Mononuclear cell (primary cell): ENCODE measurements around the gene DIPK1A. TPM values are rescaled to one million over a fixed set of nuclear protein-coding genes. Genes with fewer than 3 reads are reported as not detected.
"Not testable (repeated sequence)": the region's sequence is repeated elsewhere in the genome, so short reads cannot be mapped to it uniquely, and the experiment has no call there.

Experiments
- H3K27me3 ChIP-seq: 2 replicates; pipeline ENCODE4 v1.6.0; 2011; ENCODE audit warnings: low read length, control low read depth; ENCODE audit not compliant: insufficient read depth
- H3K4me1 ChIP-seq: 2 replicates; pipeline ENCODE4 v1.5.1; 2011; ENCODE audit warnings: mild to moderate bottlenecking, low read length, control low read depth; ENCODE audit not compliant: insufficient read depth
- H3K4me3 ChIP-seq: 2 replicates; pipeline ENCODE4 v1.5.1; 2011; ENCODE audit warnings: mild to moderate bottlenecking, low read length, moderate library complexity
- H3K9me3 ChIP-seq: 2 replicates; pipeline ENCODE4 v1.5.1; 2011; ENCODE audit warnings: low read depth, mild to moderate bottlenecking, control low read depth, low read length
- total RNA-seq: library from RNA; depleted of rRNA; stranded (reverse); fragments of >200 nt; gene quantifications from one replicate; pipeline ENCODE4 v1.2.3, GENCODE V29; 2012

Gene DIPK1A
- total RNA-seq, 1 donor, result 6.8 TPM

DNA sequence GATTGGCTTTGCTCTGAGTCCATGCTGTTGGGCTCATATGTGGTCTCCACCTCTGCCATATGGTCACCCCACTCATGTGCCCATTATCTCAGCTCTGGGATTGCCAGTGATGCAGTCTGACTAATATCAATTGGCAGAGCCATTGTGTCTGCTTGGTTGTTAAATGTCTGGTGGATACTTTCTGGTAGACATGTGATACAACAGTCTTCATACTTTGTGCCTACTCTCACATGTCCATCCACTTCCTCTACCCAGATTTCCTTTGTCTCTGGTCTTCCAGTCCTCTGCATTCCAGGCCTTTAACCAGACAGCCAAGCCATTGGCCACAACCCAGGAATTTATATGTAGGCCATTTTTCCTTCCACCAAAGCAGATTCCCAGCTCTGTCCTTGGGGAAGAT is 30.8 kb upstream of the DIPK1A start:
- Histone ChIP-seq H3K4me3 (no peak overlapping the region), H3K4me1 (peaks cover 41% of the 10 kb centered on the region), H3K9me3 (no peaks in the 10 kb centered on the region), H3K27me3 (no peaks in the 10 kb centered on the region)

DNA sequence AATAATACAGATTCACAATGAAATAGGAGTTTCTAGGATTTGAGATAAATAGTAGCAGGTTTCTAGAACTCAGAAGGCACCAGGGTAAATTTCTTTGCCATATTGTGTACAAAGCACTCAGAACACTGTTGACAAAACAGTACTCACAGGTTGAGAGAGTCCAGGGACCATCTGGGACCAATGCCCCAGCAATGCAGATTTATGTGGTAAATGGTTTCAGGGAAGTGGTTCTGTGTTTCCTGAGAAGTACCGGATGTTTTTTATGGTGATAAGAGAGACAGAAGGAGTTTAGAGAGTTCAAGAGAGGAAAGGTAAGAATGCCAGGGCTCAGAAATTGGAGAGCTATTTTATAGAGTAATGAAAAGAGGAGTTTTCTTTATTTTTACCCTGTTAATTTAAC is 29.6 kb upstream of the DIPK1A start:
- H3K27me3 ChIP-seq, result no peaks in the 10 kb centered on the region
- H3K4me1 ChIP-seq, result peaks cover 41% of the 10 kb centered on the region
- no peak overlapping the region for H3K4me3 ChIP-seq
- H3K9me3 ChIP-seq, result no peaks in the 10 kb centered on the region

DNA sequence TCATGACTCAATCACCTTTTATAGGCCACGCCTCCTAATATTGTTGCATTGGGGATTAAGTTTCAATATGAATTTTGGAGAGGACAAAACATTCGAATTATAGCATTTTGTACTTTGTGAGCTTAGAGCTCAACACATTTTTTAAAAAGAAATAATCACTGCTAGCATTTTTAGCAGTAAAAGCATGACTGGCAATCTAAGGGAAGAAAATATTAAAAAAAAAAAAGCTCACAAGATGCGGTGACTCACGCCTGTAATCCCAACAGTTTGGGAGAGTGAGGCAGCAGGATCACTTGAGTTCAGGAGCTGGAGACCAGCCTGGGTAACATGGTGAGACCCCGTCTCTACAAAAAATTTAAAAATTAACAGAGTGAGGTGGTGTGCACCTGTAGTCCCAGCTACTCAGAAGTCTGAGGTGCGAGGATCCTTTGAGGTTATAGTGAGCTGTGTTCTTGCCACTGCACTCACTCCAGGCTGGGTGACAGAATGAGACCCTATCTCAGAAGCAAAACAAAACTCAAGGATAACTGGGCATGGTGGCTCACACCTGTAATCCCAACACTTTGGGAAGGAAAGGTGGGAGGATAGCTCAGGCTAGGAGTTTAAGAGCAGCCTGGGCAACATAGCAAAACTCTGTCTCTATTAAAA is 28.8 kb upstream of the DIPK1A start:
- H3K4me1 ChIP-seq, result peaks cover 41% of the 10 kb centered on the region
- no peaks in the 10 kb centered on the region for H3K9me3 ChIP-seq
- no peak overlapping the region for H3K4me3 ChIP-seq
- H3K27me3 ChIP-seq, result no peaks in the 10 kb centered on the region

DNA sequence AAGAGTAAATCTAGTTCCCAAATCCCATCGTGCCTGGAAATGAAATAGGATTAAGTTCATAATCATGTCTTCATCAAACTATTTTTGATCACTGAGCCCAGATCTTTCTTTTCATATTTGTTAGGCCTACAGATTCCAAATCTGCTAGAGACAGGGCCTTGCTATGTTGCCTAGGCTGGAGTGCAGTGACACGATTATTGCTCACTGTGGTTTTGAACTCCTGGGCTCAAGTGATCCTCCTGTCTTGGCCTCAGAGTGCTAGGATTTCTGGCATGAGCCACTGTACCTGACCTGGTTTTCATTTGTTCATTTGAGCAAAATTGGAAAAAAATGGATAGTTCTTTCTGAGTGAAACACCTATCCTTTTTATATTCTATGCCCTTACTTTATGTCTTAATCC is 28.0 kb upstream of the DIPK1A start:
- Histone ChIP-seq H3K4me1 (peaks cover 41% of the 10 kb centered on the region), H3K27me3 (no peaks in the 10 kb centered on the region), H3K4me3 (no peak overlapping the region), H3K9me3 (no peaks in the 10 kb centered on the region)

DNA sequence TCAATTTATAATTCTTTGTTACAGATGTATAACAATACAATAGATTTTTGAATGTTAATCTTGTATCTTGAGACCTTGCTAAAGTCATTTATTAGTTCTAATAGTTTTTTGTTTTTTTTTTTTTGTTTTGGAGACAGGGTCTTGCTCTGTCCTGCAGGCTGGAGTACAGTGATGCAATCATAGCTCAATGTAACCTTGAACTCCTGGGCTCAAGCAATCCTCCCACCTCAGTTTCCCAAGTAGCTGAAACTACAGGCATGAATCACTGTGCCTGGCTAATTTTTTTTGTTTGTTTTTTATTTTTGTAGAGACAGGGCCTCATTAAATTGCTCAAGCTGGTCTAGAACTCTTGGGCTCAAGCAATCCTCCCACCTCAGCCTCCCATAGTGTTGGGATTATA is 26.2 kb upstream of the DIPK1A start:
- H3K27me3 ChIP-seq, result no peaks in the 10 kb centered on the region
- H3K4me1 ChIP-seq, result peaks cover 35% of the 10 kb centered on the region
- no peaks in the 10 kb centered on the region for H3K9me3 ChIP-seq
- no peak overlapping the region for H3K4me3 ChIP-seq

DNA sequence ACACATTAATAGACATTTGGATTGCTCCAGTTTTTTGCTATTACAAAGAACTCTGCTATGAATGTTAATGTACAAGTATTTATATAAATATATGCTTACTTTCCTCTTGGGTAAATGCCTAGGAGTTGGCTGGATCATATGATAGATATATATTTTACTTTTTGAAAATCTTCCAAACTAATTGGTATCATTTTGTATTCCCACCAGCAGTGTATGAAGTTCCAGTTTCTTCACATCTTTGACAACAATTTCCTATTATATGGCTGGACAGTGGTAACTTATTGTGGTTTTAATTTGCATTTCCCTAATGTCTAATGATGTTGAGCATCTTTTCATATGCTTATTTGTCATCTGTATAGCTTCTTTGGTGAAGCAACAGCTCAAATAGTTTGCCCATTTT is 23.8 kb upstream of the DIPK1A start:
- H3K4me3 ChIP-seq, result no peak overlapping the region
- peaks cover 32% of the 10 kb centered on the region for H3K4me1 ChIP-seq
- no peaks in the 10 kb centered on the region for H3K9me3 ChIP-seq
- H3K27me3 ChIP-seq, result no peaks in the 10 kb centered on the region

DNA sequence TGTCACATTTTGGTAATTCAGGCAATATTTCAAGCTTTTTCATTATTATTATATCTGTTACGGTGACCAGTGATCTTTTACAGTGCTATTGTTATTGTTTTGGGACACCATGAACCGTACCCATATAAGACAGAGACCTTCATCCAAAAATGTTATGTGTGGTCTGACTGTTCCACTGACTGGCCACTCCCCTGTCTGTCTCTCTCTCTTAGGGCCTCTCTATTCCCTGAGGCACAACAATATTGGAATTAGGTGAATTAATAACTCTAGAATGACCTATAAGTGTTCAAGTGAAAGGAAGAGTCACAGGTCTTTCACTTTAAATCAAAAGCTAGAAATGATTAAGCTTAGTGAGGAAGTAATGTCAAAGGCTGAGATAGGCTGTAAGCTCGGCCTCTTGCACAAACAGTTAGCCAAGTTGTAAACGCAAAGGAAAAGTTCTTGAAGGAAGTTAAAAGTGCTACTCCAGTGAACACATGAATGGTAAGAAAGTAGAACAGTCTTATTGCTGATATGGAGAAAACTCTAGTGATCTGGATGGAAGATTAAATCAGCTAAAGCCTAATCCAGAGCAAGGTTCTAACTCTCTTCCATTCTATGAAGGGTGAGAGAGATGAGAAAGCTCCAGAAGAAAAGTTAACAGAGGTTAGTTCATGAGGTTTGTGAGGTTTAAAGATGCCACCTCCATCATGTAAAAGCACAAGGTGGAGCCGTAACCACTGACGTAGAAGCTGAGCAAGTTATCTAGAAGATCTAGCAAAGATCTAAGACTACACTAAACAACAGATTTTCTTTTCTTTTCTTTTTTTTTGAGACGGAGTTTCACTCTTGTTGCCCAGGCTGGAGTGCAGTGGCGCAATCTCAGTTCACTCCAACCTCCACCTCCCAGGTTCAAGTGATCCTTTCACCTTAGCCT is 19.7 kb upstream of the DIPK1A start:
- Histone ChIP-seq H3K4me3 (no peak overlapping the region), H3K9me3 (no peaks in the 10 kb centered on the region), H3K27me3 (no peaks in the 10 kb centered on the region), H3K4me1 (peaks cover 43% of the 10 kb centered on the region)

DNA sequence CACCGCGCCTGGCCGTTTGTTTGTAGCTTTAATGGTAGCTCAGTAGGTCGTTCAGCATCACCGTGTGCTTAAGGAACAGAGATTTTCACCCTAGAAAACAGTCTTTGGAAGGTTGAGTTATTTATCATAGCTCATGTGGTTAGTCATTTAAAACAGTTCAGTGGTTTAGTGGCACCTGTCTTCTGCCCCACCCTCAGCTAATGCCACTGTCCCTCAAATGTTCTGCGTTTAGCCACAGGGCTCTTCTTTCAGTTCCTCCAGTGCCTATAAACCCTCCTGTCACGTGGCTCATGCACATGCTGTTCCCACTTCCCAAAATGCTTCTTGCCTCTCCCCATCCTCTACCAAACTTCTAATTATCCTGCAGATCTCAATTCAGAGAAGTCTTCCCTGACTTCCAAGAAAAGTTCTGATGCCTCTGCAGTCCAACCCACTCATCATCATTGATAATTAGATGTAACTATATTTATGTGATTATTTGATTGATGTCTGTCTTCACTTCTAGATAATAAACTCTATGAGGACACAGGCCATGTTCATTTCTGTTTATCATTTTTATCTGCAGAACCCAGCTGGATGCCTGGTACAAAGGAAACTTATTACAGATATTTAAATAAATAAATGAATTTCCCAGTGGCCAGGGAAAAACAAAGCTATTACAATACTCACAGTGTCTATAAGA is 14.4 kb upstream of the DIPK1A start:
- H3K27me3 ChIP-seq, result no peaks in the 10 kb centered on the region
- no peaks in the 10 kb centered on the region for H3K9me3 ChIP-seq
- peaks cover 66% of the 10 kb centered on the region for H3K4me1 ChIP-seq
- H3K4me3 ChIP-seq, result no peak overlapping the region

DNA sequence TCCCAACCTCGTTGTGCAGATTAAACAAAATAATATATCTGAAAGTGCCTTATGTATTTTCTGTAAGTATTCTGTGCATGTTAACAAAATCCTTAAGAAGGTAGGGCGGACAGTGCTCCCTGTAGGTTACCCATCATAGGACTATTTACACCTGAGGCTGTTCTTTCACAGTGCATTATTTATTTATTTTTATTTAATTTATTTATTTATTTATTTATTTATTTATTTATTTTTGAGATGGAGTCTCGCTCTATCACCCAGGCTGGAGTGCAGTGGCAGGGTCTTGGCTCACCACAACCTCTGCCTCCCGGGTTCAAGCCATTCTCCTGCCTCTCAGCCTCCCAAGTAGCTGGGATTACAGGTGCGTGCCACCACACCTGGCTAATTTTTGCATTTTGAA is 12.8 kb upstream of the DIPK1A start:
- H3K27me3 ChIP-seq, H3K4me3 ChIP-seq, H3K9me3 ChIP-seq: not testable (repeated sequence)
- H3K4me1 ChIP-seq, result peaks cover 67% of the 10 kb centered on the region

DNA sequence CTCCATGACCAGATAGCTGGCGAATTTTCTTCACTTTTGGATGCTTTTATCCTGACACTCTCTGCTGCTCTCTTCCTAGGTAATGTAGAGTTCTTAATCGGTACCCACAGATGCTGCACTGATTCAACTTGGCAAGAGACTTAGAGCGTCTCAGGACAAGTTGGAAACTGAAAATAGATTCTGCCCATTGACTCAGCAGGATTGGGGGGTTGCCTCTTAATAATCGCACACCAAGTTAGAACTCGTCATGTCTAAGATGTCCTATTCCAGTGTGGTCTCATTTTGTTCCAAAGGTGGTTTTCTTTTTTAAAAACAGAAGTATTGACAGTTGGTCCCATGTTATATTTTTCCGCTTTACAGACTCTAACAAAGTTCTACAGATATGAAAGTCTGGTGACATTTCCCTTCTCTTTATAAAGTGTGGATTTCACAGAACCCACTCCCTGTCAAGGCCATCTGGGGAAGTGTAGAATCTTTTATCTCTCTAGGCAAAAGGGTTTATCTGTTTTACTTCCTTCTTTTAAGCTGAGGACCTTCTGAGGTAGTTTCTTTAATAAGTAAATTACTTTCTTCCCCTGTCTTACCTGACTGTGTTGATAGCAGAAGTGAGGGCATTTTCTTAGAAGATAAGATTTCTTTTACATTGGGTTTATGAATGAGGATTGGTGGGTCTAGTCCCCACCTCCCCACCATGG is 12.1 kb upstream of the DIPK1A start:
- Histone ChIP-seq H3K27me3 (no peaks in the 10 kb centered on the region), H3K9me3 (no peaks in the 10 kb centered on the region), H3K4me3 (no peak overlapping the region), H3K4me1 (peaks cover 66% of the 10 kb centered on the region)

DNA sequence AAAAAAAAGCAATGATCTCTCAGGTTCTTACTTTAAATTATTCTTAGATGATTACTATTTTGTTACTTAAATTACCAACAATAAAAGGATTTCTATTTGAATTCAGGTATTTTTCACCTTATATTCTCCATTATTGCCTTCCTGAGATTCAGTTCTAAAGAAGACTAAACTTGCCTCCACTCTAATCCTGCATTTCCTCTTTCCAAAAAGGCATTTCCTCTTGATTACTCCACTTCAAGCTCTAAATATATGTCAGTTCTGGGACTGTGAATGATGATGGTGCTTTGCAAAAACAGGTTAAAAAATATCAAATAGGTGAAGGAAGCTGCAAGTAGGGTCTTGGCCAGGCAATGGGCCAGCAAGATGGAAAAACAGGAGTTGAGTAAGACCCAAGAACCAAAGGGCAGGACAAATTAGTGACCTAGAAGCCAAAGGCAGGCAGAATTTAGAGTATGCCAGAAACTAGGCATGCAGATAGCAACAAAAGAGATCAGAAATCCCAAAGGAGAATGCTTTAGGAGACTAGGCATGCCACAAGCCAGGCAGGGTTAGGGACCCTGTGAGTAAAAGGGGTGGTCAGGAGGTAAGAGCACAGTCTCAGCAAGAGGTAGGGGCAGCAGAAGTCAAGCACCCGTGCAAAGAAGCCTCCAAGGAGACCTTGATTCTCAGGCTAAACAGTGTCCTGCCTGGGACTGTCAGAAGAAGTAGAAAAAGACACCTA is 11.3 kb upstream of the DIPK1A start:
- Histone ChIP-seq H3K4me1 (peaks cover 66% of the 10 kb centered on the region), H3K27me3 (no peaks in the 10 kb centered on the region), H3K9me3 (no peaks in the 10 kb centered on the region), H3K4me3 (no peak overlapping the region)

DNA sequence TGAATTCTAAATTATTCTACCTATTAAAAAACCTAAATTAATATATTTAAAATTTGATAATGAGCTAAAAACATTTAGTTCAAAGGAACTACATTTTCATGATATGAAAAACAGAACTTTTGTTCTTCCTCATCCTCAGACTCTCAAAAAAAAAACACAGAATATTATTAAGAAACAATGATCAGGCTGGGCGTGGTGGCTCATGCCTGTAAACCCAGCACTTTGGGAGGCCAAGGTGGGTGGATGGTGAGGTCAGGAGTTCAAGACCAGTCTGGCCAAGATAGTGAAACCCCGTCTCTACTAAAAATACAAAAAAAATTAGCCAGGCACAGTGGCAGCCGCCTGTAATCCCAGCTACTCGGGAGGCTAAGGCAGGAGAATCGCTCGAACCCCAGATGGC is 10.7 kb upstream of the DIPK1A start:
- H3K4me3 ChIP-seq, H3K9me3 ChIP-seq, H3K27me3 ChIP-seq: not testable (repeated sequence)
- peaks cover 62% of the 10 kb centered on the region for H3K4me1 ChIP-seq

DNA sequence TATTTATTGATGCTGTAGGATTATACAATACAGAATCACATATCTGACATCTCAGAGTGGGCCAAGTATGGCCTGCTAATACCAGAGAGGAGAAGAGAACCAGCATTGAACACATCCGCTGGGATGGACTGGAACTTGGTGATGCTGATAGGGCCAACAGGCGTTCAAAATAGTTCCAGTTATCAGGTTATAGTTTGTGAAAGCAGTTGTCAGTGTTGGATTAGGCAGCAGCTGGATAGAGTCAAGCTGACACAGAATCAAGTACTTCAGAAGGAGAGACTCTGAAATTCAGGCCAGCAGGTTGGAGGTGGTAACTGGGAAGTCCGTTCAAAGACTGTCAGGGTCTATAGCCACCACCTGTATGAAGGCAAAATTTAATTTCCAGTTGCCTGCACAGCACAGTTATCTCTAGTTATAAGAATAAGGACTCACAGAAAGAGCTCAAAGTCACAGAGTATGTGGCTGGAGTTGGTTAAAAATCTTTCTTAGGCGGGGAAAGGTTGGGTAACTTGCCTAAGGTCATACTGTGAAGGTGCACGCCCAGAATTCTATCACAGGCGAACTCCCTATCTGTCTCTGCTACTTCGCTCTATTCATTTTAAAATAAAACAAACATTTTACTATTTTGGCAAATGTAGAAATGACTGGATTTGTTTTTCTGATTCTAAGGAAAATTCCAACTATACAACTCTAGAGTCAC is 9.9 kb upstream of the DIPK1A start:
- H3K4me3 ChIP-seq, result no peak overlapping the region
- no peaks in the 10 kb centered on the region for H3K27me3 ChIP-seq
- H3K4me1 ChIP-seq, result peaks cover 56% of the 10 kb centered on the region
- H3K9me3 ChIP-seq, result no peaks in the 10 kb centered on the region

DNA sequence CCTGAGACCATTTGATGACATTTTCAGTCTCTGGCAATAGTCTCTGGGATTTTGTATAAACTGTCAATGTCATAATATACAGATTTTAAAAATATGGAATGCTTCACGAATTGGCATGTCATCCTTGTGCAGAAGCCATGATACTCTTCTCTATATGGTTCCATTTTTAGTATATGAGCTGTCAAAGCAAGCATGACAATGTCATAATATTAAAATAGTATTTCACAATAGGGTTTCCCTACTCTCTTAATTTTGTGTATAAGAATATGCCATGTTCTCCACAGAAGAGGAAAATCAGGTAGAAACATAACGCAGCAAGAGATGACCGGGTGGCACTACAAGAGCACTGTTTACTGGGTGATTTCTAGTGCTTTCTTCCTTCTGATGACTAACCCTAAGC is 8.3 kb upstream of the DIPK1A start:
- Histone ChIP-seq H3K9me3 (no peaks in the 10 kb centered on the region), H3K4me1 (peaks cover 56% of the 10 kb centered on the region), H3K4me3 (no peak overlapping the region), H3K27me3 (no peaks in the 10 kb centered on the region)
